Esophagus squamous epithelium (tissue), 5 donors: Measurements from ENCODE around the gene RNF144A. TPM values are rescaled to one million over a fixed set of nuclear protein-coding genes. Genes with fewer than 3 reads are reported as not detected.

Source experiments
- DNase-seq: peaks from one replicate; lab custom pipeline; 2025; lab: John Stamatoyannopoulos, UW
- H3K27ac ChIP-seq, 4 donors: fragments of 200-600 bp; sonication (generic); one replicate each; pipeline ENCODE4 v1.5.1; 2016 to 2019; ENCODE audit warnings: mild to moderate bottlenecking in 1 of 4
- H3K27me3 ChIP-seq, 4 donors: fragments of 200-600 bp; sonication (generic); 1 replicate in 3 of 4; 2 replicates in 1 of 4; pipeline versions ENCODE4 v1.5.1 to v1.6.0; 2017 to 2021; ENCODE audit warnings: antibody characterized with exemption in 1 of 4
- H3K36me3 ChIP-seq, 3 donors: fragments of 200-600 bp; sonication (generic); one replicate each; pipeline ENCODE4 v1.5.1; 2016 to 2019
- H3K4me1 ChIP-seq, 3 donors: fragments of 200-600 bp; sonication (generic); one replicate each; pipeline ENCODE4 v1.5.1; 2017 to 2019
- H3K4me3 ChIP-seq, 4 donors: fragments of 200-600 bp; sonication (generic); 1 replicate in 3 of 4; 2 replicates in 1 of 4; pipeline ENCODE4 v1.5.1; 2016 to 2019; ENCODE audit warnings: mild to moderate bottlenecking in 2 of 4, moderate library complexity in 1 of 4
- H3K9me3 ChIP-seq, 3 donors: fragments of 200-600 bp; sonication (generic); one replicate each; pipeline ENCODE4 v1.5.1; 2016 to 2019
- POLR2A ChIP-seq, 4 donors: fragments of 450-650 bp; IDR thresholded peaks; one replicate each; pipeline ENCODE4 v1.6.1; 2017; ENCODE audit warnings: antibody characterized with exemption in 4 of 4, mild to moderate bottlenecking in 4 of 4, moderate library complexity in 3 of 4
- WGBS, 2 donors: methylation state at CpG; one replicate each; pipeline ENCODE4 v1.1.5; 2018; 5-methylcytosine and 5-hydroxymethylcytosine counted together
- intact Hi-C: fragments of 100-400 bp; cut with DNase I; formaldehyde crosslinking; loops from one replicate; pipeline ENCODE4 v1.15.0; 2022
- total RNA-seq, 4 donors: library from RNA; depleted of rRNA; stranded (reverse); fragments of >200 nt; gene quantifications; one replicate each; pipeline ENCODE4 v1.1.0, GENCODE V29; 2016
- TF ChIP-seq, protein P1 (sequence below), 6 experiments: fragments of 450-650 bp in 4 of 6; fragments of 200-600 bp in 2 of 6; sonication (generic) in 2 of 6; IDR thresholded peaks; one replicate each; pipeline ENCODE4 v1.5.1; 2016 to 2019; ENCODE audit warnings: antibody characterized with exemption in 6 of 6, mild to moderate bottlenecking in 4 of 6, moderate library complexity in 4 of 6
- donor health status: DM: yes; HTN: yes; CAD: no.

RNF144A gene
- total RNA-seq, 4 donors from 2014 or later = 6.2 to 11.6 (median 8.2) TPM

DNA sequence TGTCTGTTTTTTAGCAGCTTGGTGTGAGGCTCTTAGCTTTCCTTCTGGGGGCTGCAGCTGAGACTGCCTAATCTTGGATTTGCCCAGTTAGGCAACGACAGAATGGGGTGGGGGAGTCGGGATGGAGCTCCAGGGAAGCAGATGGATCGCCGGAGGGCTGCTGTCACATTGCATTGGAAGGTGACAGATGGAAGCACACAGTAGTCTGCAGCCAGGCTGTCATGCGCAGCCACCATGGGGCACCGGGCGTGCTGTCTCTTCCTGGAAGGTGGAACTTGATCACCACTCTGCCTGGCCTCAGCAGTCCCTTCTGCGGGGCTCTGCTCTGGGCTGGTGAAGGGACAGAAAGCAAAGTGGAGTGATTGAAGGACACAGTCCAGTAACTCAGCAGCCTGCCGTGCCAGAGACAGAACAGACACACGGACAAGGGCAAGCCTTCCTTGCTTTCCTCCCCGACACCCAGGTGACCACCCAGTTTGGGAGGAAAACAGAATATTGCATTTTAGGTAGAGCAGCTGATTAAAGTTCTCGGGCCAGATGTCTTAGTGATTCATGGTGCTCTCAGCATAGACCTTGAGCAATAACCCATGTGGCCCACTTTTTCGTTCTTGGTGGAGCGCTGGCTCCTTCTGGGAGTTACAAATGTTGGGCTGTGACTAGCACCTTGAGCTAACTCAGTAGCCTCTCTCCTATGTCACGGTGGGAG is 40.9 kb downstream of the RNF144A start:
- no peak for TF ChIP-seq POLR2A (IDR thresholded peaks at IDR 0.05)
- TF ChIP-seq, protein P1, sequence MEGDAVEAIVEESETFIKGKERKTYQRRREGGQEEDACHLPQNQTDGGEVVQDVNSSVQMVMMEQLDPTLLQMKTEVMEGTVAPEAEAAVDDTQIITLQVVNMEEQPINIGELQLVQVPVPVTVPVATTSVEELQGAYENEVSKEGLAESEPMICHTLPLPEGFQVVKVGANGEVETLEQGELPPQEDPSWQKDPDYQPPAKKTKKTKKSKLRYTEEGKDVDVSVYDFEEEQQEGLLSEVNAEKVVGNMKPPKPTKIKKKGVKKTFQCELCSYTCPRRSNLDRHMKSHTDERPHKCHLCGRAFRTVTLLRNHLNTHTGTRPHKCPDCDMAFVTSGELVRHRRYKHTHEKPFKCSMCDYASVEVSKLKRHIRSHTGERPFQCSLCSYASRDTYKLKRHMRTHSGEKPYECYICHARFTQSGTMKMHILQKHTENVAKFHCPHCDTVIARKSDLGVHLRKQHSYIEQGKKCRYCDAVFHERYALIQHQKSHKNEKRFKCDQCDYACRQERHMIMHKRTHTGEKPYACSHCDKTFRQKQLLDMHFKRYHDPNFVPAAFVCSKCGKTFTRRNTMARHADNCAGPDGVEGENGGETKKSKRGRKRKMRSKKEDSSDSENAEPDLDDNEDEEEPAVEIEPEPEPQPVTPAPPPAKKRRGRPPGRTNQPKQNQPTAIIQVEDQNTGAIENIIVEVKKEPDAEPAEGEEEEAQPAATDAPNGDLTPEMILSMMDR (IDR thresholded peaks at IDR 0.05) = no peak
- H3K36me3 ChIP-seq = no peaks in the 10 kb centered on the region
- H3K4me3 ChIP-seq = no peak overlapping the region
- H3K4me1 ChIP-seq = peaks cover 0 to 20% (median 4%) of the 10 kb centered on the region in 3 donors
- H3K27ac ChIP-seq = no peak overlapping the region
- WGBS, 2 donors = 89 to 94% methylated on average over 6 to 12 of the region's 15 CpGs
- H3K27me3 ChIP-seq = no peaks in the 10 kb centered on the region
- no peaks in the 10 kb centered on the region for H3K9me3 ChIP-seq
- DNase-seq = no peak
- intact Hi-C loops = no loop called here

DNA sequence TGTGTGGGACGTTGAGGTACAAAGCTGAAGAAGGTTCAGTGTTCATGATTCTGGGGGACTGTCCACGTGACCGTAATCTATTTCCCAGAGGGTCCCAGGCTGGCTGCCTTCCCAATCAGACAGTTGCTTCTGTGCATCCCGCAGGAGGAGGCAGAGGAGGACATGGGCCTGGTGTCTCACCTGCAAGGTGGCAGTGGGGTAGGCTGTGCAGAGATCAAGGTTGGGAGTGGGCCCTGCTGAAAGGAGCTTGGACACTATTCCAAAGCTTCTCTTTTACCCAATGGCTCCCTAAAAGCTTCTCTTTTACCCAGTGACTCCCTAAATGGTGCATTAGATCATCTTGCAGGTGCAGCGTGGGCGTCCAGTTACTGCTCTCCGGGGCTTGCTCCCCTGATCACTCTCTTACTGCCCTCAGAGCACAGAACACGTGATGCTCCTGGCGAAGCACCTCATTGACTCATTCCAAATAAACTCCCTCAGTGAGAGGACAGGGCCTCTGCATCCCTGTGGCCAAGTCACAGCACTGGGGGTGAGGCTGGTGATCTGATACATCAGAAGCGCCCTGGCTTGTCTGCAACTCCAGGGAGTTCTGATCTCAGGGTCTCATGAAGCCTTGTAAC is 41.5 kb downstream of the RNF144A start:
- WGBS, 2 donors = 90 to 95% methylated on average over 3 to 10 of the region's 10 CpGs
- DNase-seq = no peak
- Histone ChIP-seq H3K4me1 (peaks cover 0 to 20% (median 4%) of the 10 kb centered on the region in 3 donors), H3K9me3 (no peaks in the 10 kb centered on the region), H3K27me3 (no peaks in the 10 kb centered on the region), H3K27ac (no peak overlapping the region), H3K36me3 (no peaks in the 10 kb centered on the region), H3K4me3 (no peak overlapping the region)
- no peak for TF ChIP-seq POLR2A (IDR thresholded peaks at IDR 0.05)
- TF ChIP-seq, protein P1 (IDR thresholded peaks at IDR 0.05) = no peak
- intact Hi-C loops = no loop called here

DNA sequence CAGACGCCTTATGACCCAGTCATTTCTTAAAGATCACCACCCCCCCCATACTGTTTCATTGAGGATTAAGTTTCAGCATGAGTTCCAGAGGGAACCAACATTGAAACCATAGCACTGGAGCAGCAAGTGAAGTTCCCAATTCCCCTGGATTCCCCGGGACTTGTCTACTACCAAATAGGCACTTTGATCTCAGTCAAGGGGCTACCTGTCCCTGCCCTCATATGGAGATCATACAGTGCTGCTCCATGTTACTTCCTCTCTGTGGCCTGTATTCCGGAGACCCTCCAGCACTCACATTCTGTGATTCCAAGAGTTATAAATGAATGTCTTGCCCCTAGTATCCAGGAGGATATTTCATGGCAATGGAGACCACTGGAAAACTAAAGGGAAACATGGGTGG is 42.5 kb downstream of the RNF144A start:
- Histone ChIP-seq H3K9me3 (no peaks in the 10 kb centered on the region), H3K36me3 (no peaks in the 10 kb centered on the region), H3K27ac (no peak overlapping the region), H3K4me3 (no peak overlapping the region), H3K4me1 (peaks cover 0 to 20% (median 4%) of the 10 kb centered on the region in 3 donors), H3K27me3 (no peaks in the 10 kb centered on the region)
- TF ChIP-seq POLR2A (IDR thresholded peaks at IDR 0.05) = no peak
- TF ChIP-seq, protein P1 (IDR thresholded peaks at IDR 0.05) = no peak
- 79 to 95% methylated on average over 2 to 3 of the region's 3 CpGs for WGBS, 2 donors
- no peak for DNase-seq
- intact Hi-C loops = no loop called here

DNA sequence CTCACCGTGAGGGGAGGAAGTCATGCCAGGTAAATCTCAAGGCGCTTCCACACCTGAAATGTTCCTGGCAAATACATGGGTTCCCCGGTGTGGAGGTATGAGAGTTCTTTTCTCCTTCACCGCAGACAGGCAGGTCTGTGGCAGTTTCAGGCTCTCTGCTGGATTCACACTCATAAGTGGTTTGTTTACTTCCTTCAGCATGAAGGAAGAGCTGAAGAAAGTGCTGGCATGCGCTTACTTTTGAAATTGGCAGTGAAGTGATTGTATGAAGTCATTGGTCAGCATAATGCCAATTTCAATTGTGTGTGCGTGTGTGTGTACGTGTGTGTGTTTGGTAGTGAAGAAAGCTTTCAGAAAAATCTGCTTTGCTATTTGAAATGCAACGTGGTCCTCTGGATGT is 43.4 kb downstream of the RNF144A start:
- TF ChIP-seq, protein P1 (IDR thresholded peaks at IDR 0.05) = no peak
- no peak for TF ChIP-seq POLR2A (IDR thresholded peaks at IDR 0.05)
- peaks cover 0 to 17% (median 4%) of the 10 kb centered on the region in 3 donors for H3K4me1 ChIP-seq
- intact Hi-C loops = no loop called here
- DNase-seq = no peak
- H3K27me3 ChIP-seq = no peaks in the 10 kb centered on the region
- no peaks in the 10 kb centered on the region for H3K36me3 ChIP-seq
- WGBS, 2 donors = 9 to 20% methylated on average over 7 to 8 of the region's 8 CpGs
- peak overlapping the region in 2 of 4 donors; percentile 21 to 36 for H3K27ac ChIP-seq
- no peaks in the 10 kb centered on the region for H3K9me3 ChIP-seq
- H3K4me3 ChIP-seq = no peak overlapping the region

DNA sequence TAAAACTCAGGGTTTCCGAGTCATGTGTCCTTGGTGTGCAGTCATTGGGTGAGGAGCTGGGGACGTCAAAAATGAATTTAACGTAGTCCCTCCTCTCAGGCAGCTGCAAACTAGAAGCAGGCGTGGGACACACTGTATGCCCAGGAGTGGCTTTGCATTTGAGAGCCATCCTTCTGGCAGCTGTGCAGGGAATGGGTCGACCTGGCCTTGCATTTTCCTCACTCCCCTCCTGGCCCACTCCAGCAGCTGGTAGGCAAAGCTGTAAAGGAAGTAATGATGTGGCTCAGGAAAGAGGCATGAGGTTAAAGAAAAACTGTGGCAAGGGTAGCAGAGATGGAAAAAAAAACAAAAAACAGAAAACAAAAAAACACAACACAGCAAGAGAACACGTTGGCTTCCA is 46.5 kb downstream of the RNF144A start:
- H3K27me3 ChIP-seq = no peaks in the 10 kb centered on the region
- DNase-seq = no peak
- intact Hi-C loops = no loop called here
- 86 to 89% methylated on average over 5 to 6 of the region's 6 CpGs for WGBS, 2 donors
- H3K36me3 ChIP-seq = no peaks in the 10 kb centered on the region
- H3K27ac ChIP-seq = no peak overlapping the region
- H3K4me3 ChIP-seq = no peak overlapping the region
- no peaks in the 10 kb centered on the region for H3K9me3 ChIP-seq
- peaks cover 0 to 14% (median 4%) of the 10 kb centered on the region in 3 donors for H3K4me1 ChIP-seq
- TF ChIP-seq, protein P1 (IDR thresholded peaks at IDR 0.05) = no peak
- no peak for TF ChIP-seq POLR2A (IDR thresholded peaks at IDR 0.05)
